GM21723 (cell line): ENCODE measurements around the gene CCNQ.
A peak's percentile ranks its signal among the peaks of the same experiment; 100 is the strongest.

ENCODE experiments used
- ATAC-seq: cut with Tn5 transposase; IDR thresholded peaks from one replicate; pipeline ENCODE4 v1.9.1; 2021; ENCODE audit warnings: mild to moderate bottlenecking, moderate library complexity; ENCODE audit not compliant: unreplicated experiment

CCNQ gene

GRCh38 chrX:153546386-153546785 lies 52.6 kb downstream of the CCNQ start:
- no peak for ATAC-seq

- ATAC-seq = no peak
Measured at GRCh38 chrX:153544727-153545126, 54.2 kb downstream of the CCNQ start.

- no peak for ATAC-seq
Measured at GRCh38 chrX:153539979-153540358, 59.0 kb downstream of the CCNQ start.

- peak; percentile 80 for ATAC-seq
Measured at GRCh38 chrX:153539171-153539978, 59.6 kb downstream of the CCNQ start.

DNA sequence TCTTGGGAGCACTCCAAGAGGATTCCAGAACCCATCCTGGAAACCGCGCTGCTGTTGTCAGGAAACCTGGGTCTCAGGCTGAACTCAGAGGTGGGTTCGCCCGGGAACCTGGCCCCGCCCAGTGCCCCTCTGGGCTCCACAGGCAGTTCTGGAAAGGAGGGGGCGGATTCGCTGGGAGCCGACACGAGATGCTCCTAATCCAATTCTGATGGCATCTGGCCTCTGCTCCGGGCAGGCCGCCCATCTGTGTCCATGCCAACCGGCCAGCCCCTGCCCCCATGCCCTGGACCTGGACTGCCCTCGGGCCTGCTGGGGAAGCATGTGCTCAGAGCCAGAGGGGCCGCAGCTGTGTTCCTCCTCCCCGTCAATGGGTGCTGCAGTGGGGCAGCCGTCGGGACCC lies 60.5 kb downstream of the CCNQ start:
- no peak for ATAC-seq
